Activated naive CD4-positive, alpha-beta T cell treated with anti-CD3 and anti-CD28 coated beads, Interleukin-2, amount 50 U/mL, for 16 hours (primary cell): ENCODE data around the gene TRO.

Experiments used
- DNase-seq: peaks from one replicate; pipeline ENCODE4 v3.0.0-alpha.2; 2020

Gene TRO

DNA sequence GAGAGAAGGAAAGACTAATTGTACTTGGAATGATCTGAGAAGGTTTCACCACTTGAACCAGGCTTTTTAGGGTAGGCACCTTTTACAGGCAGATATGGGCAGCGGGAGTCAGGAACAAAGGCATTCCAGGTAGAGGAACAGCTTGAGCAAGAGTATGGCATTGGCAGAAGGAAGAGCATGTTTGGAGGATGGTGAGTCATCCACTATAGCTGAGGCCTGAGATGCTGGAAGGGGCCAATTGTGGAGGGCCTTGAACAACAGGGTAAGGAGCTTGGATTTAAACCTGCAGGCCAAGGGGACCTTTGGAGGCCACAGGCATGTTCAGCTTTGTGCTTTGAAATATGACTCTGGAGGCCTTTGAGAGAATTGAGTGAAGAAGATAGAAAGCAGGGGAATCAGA is 41.1 kb downstream of the TRO start:
- no peak for DNase-seq

DNA sequence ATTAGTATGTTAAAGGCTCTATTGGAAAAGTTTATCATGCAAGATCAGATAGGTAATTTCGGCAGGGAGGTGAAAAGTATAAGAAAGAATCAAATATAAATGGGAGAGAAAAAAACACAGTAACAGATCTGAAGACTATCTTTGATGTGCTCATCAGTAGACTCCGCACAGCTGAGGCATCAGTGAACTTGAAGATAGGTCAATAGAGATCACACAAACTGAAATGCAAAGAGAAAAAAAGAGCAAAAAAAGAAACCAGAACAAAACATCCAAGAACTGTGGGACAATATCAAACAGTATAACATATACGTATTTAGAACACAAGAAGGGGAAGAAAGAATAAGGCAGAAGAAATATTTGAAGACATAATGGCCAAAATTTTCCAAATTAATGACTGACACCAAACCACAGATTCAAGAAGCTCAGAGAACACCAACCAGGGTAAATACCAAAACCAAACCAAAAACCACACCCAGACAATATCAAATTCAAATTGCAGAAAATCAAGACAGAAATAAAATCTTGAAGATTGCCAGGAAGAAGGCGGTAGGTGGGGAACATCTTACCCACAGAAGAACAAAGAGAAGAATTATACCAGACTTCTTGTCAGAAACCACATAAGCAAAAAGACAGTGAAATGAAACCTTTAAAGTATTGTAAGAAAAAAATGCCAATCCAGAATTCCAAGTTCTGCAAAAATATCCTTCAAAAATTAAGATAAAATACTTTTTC is 44.3 kb downstream of the TRO start:
- no peak for DNase-seq

DNA sequence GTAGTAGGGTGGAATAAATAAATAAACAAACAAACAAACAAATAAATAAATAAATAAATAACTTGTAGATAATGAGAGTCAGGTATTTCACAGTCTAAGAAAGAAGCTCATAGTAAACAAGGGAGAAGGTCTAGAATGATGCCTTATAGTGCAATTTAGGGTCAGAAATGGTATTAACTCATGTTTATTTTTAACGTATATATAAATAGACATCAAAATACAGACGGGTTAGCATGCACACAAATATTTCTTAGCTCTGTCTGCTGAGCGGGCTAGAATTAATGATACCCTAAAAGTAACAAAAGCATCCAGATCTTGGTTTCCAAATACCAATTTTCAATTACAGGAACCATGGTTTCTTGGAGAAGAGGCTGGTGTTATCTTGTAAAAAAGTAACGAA is 56.8 kb downstream of the TRO start:
- DNase-seq, result no peak

DNA sequence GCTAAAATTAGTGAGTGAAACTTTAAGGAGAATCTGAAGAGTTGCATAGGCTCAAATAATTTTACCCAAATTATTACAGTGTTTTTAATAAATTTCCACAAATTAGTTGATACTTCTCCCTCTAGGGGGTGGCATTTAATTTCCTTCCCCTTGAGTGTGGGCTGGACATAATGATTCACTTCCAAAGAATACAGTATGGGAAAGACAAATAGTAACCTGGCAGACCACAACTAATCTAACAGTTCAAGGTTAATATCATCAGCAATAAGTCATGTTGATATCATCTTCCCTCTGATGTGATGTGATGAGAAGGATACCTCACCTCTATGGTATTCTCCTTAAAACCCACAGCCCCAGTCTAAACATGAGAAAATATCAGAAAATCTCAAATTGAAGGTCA is 57.8 kb downstream of the TRO start:
- DNase-seq, result no peak

DNA sequence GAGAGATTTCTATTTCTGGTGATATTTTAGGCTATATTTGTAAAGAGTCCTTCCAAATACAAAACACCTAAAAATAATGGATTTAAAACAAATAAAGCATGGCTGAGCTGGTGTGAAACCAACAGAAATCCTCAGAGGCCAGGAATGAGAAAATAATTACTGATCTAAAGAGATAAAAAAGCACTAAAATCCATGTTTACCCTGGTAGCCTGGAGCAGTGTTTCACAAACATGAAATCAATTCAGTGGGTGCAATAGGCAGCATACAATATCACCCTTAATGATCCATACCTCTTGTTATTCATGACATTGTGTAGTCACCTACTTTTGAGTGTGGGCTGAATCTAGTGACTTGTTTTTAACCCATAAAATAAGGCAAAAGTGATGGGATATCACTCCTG is 58.8 kb downstream of the TRO start:
- no peak for DNase-seq

DNA sequence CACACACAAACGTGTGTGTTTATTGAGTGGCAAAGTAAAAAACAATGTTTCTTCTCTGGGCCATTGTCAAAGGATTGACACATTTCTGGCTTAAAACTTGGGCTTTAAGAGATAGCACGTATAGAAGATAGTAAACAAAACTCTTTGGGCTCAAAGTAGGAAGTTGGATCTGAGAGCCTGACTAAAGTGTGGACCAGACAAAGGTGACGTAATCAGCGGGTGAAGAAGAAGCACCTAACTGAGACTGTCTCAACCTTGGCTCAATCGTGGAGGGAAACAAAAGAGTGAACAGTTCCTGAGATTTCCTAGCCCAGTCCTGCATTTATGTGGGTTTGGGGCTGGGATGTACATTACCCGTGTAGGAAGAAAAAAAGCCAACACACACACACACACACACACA is 59.7 kb downstream of the TRO start:
- DNase-seq, result no peak
